ENCODE data around the gene RNF38.
"Not testable (repeated sequence)": the region's sequence is repeated elsewhere in the genome, so short reads cannot be mapped to it uniquely, and the experiment has no call there.

Gene RNF38

GRCh38 chr9:36402536-36402935 lies 2.5 kb upstream of the RNF38 start:
- DNase-seq (ENCODE audit: low spot score): no peak

GRCh38 chr9:36401897-36402480 lies 1.9 kb upstream of the RNF38 start:
- DNase-seq (ENCODE audit: low spot score): no peak

GRCh38 chr9:36401164-36401740 lies 1.2 kb upstream of the RNF38 start:
- peak; percentile 97 for DNase-seq (ENCODE audit: low spot score)

GRCh38 chr9:36400332-36401163 lies 479 bp upstream of the RNF38 start:
- DNase-seq (ENCODE audit: low spot score): peak; percentile 99

GRCh38 chr9:36398745-36399144 lies 1.3 kb downstream of the RNF38 start:
- DNase-seq (ENCODE audit: low spot score): peak; percentile 74

GRCh38 chr9:36396985-36397384 lies 3.1 kb downstream of the RNF38 start:
- DNase-seq (ENCODE audit: low spot score): no peak

GRCh38 chr9:36392489-36392888 lies 7.6 kb downstream of the RNF38 start:
- no peak for DNase-seq (ENCODE audit: low spot score)

GRCh38 chr9:36389590-36389989 lies 10.5 kb downstream of the RNF38 start:
- DNase-seq (ENCODE audit: low spot score): no peak

GRCh38 chr9:36386396-36386965 lies 13.6 kb downstream of the RNF38 start:
- not testable (repeated sequence) for DNase-seq (ENCODE audit: low spot score)

- DNase-seq (ENCODE audit: low spot score): no peak
These were observed 17.6 kb downstream of the RNF38 start for GRCh38 chr9:36382484-36382883.

GRCh38 chr9:36364577-36364976 lies 35.5 kb downstream of the RNF38 start:
- no peak for DNase-seq (ENCODE audit: low spot score)

GRCh38 chr9:36363448-36363847 lies 36.6 kb downstream of the RNF38 start:
- no peak for DNase-seq (ENCODE audit: low spot score)

- DNase-seq (ENCODE audit: low spot score): no peak
These were observed 41.6 kb downstream of the RNF38 start for GRCh38 chr9:36358486-36358885.

GRCh38 chr9:36357639-36358038 lies 42.4 kb downstream of the RNF38 start:
- no peak for DNase-seq (ENCODE audit: low spot score)

- no peak for DNase-seq (ENCODE audit: low spot score)
These were observed 53.5 kb downstream of the RNF38 start for GRCh38 chr9:36346569-36346968.

GRCh38 chr9:36345103-36345846 lies 54.8 kb downstream of the RNF38 start:
- no peak for DNase-seq (ENCODE audit: low spot score)

GRCh38 chr9:36341936-36342577 lies 58.0 kb downstream of the RNF38 start:
- DNase-seq (ENCODE audit: low spot score): no peak

- DNase-seq (ENCODE audit: low spot score): no peak
These were observed 62.2 kb downstream of the RNF38 start for GRCh38 chr9:36337865-36338264.

- no peak for DNase-seq (ENCODE audit: low spot score)
These were observed 63.1 kb downstream of the RNF38 start for GRCh38 chr9:36337002-36337401.

GRCh38 chr9:36336131-36336907 lies 63.8 kb downstream of the RNF38 start:
- no peak for DNase-seq (ENCODE audit: low spot score)

- DNase-seq (ENCODE audit: low spot score): peak; percentile 33
These were observed 68.1 kb downstream of the RNF38 start for GRCh38 chr9:36332006-36332405.
